ENCODE data around the gene ERC2.
A peak's percentile ranks its signal among the peaks of the same experiment; 100 is the strongest.

The ERC2 gene

GRCh38 chr3:55630280-55630920 is 837.9 kb downstream of the ERC2 start:
- H3K9ac ChIP-seq (ENCODE audit: low read depth in 1 of 2, low read length in 2 of 2) = no peak overlapping the region
- no peaks in the 10 kb centered on the region for H3K36me3 ChIP-seq (ENCODE audit: control insufficient read depth in 2 of 2, insufficient read depth in 2 of 2, low read length in 2 of 2)
- H3K27ac ChIP-seq (ENCODE audit: low read depth in 2 of 2, low read length in 2 of 2) = peak overlapping the region; percentile 45 to 75

DNA sequence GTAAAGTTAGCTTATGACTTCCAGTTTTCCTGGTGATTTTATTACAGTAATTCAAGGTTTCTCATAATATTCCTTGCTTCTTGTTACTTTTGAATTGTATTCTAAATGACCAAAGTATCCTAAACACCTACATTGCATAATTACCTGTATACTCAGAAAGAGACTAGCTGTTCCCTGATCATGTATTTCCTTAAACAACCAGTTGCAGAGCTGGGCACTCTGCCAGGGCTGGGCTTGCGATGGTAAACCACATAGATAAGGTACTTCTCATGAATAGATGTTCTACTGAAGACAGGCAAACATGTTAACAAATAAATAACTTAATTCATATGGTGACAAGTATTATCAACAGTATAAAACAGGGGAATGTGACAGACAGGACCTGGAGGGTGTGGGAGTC is 838.8 kb downstream of the ERC2 start:
- Histone ChIP-seq H3K4me1 (ENCODE audit: control insufficient read depth in 2 of 2, insufficient read depth in 2 of 2, low read length in 2 of 2) (peaks cover 10 to 14% of the 10 kb centered on the region in 2 donors), H3K27me3 (ENCODE audit: control insufficient read depth in 2 of 2, insufficient read depth in 2 of 2, low read length in 2 of 2) (no peaks in the 10 kb centered on the region), H3K36me3 (ENCODE audit: control insufficient read depth in 2 of 2, insufficient read depth in 2 of 2, low read length in 2 of 2) (no peaks in the 10 kb centered on the region), H3K9me3 (ENCODE audit: control insufficient read depth in 2 of 2, low read length in 2 of 2) (no peaks in the 10 kb centered on the region), H3K4me3 (ENCODE audit: low read length in 2 of 2) (no peak overlapping the region), H3K9ac (ENCODE audit: low read depth in 1 of 2, low read length in 2 of 2) (no peak overlapping the region), H3K27ac (ENCODE audit: low read depth in 2 of 2, low read length in 2 of 2) (peak overlapping the region; percentile 24 to 45)

More at GRCh38 chr3:55630280-55630920, 837.9 kb downstream of the ERC2 start:
- Histone ChIP-seq H3K4me1 (ENCODE audit: control insufficient read depth in 2 of 2, insufficient read depth in 2 of 2, low read length in 2 of 2) (peaks cover 10 to 14% of the 10 kb centered on the region in 2 donors), H3K4me3 (ENCODE audit: low read length in 2 of 2) (no peak overlapping the region), H3K27me3 (ENCODE audit: control insufficient read depth in 2 of 2, insufficient read depth in 2 of 2, low read length in 2 of 2) (no peaks in the 10 kb centered on the region), H3K9me3 (ENCODE audit: control insufficient read depth in 2 of 2, low read length in 2 of 2) (no peaks in the 10 kb centered on the region)

GRCh38 chr3:55626279-55626665 is 842.0 kb downstream of the ERC2 start:
- no peak overlapping the region for H3K9ac ChIP-seq (ENCODE audit: low read depth in 1 of 2, low read length in 2 of 2)
- no peak overlapping the region for H3K27ac ChIP-seq (ENCODE audit: low read depth in 2 of 2, low read length in 2 of 2)
- no peak overlapping the region for H3K4me3 ChIP-seq (ENCODE audit: low read length in 2 of 2)
- H3K4me1 ChIP-seq (ENCODE audit: control insufficient read depth in 2 of 2, insufficient read depth in 2 of 2, low read length in 2 of 2) = peaks cover 12 to 14% of the 10 kb centered on the region in 2 donors
- H3K27me3 ChIP-seq (ENCODE audit: control insufficient read depth in 2 of 2, insufficient read depth in 2 of 2, low read length in 2 of 2) = no peaks in the 10 kb centered on the region
- no peaks in the 10 kb centered on the region for H3K9me3 ChIP-seq (ENCODE audit: control insufficient read depth in 2 of 2, low read length in 2 of 2)
- no peaks in the 10 kb centered on the region for H3K36me3 ChIP-seq (ENCODE audit: control insufficient read depth in 2 of 2, insufficient read depth in 2 of 2, low read length in 2 of 2)

GRCh38 chr3:55624238-55624637 is 844.0 kb downstream of the ERC2 start:
- H3K4me3 ChIP-seq (ENCODE audit: low read length in 2 of 2) = no peak overlapping the region
- no peak overlapping the region for H3K27ac ChIP-seq (ENCODE audit: low read depth in 2 of 2, low read length in 2 of 2)
- H3K4me1 ChIP-seq (ENCODE audit: control insufficient read depth in 2 of 2, insufficient read depth in 2 of 2, low read length in 2 of 2) = peaks cover 6 to 9% of the 10 kb centered on the region in 2 donors
- H3K36me3 ChIP-seq (ENCODE audit: control insufficient read depth in 2 of 2, insufficient read depth in 2 of 2, low read length in 2 of 2) = no peaks in the 10 kb centered on the region
- H3K27me3 ChIP-seq (ENCODE audit: control insufficient read depth in 2 of 2, insufficient read depth in 2 of 2, low read length in 2 of 2) = no peaks in the 10 kb centered on the region
- H3K9me3 ChIP-seq (ENCODE audit: control insufficient read depth in 2 of 2, low read length in 2 of 2) = no peaks in the 10 kb centered on the region
- no peak overlapping the region for H3K9ac ChIP-seq (ENCODE audit: low read depth in 1 of 2, low read length in 2 of 2)

DNA sequence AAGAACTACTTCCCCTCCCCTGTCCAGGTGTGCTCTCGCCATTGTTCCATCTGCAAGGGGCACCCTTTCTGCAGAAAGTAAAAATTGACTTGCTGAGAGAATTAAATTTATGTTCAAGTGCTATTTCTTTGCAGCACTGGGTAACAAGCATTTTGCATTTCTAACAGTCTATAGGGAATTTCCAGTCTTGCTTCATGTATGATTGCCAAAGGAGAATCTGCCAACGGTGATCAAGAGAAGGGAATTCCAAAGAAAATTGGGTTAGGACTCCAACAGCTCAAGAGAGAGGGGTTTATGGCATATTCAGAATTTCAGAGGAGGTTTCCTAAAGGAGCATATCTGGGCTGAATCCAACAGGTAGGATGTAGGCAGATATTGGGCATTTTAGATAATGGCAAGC is 844.5 kb downstream of the ERC2 start:
- no peaks in the 10 kb centered on the region for H3K27me3 ChIP-seq (ENCODE audit: control insufficient read depth in 2 of 2, insufficient read depth in 2 of 2, low read length in 2 of 2)
- H3K27ac ChIP-seq (ENCODE audit: low read depth in 2 of 2, low read length in 2 of 2) = no peak overlapping the region
- no peaks in the 10 kb centered on the region for H3K9me3 ChIP-seq (ENCODE audit: control insufficient read depth in 2 of 2, low read length in 2 of 2)
- no peak overlapping the region for H3K9ac ChIP-seq (ENCODE audit: low read depth in 1 of 2, low read length in 2 of 2)
- no peaks in the 10 kb centered on the region for H3K36me3 ChIP-seq (ENCODE audit: control insufficient read depth in 2 of 2, insufficient read depth in 2 of 2, low read length in 2 of 2)
- H3K4me3 ChIP-seq (ENCODE audit: low read length in 2 of 2) = no peak overlapping the region
- peaks cover 4 to 6% of the 10 kb centered on the region in 2 donors for H3K4me1 ChIP-seq (ENCODE audit: control insufficient read depth in 2 of 2, insufficient read depth in 2 of 2, low read length in 2 of 2)

GRCh38 chr3:55622733-55623132 is 845.5 kb downstream of the ERC2 start:
- Histone ChIP-seq H3K27me3 (ENCODE audit: control insufficient read depth in 2 of 2, insufficient read depth in 2 of 2, low read length in 2 of 2) (no peaks in the 10 kb centered on the region), H3K9ac (ENCODE audit: low read depth in 1 of 2, low read length in 2 of 2) (no peak overlapping the region), H3K9me3 (ENCODE audit: control insufficient read depth in 2 of 2, low read length in 2 of 2) (no peaks in the 10 kb centered on the region), H3K36me3 (ENCODE audit: control insufficient read depth in 2 of 2, insufficient read depth in 2 of 2, low read length in 2 of 2) (no peaks in the 10 kb centered on the region), H3K4me1 (ENCODE audit: control insufficient read depth in 2 of 2, insufficient read depth in 2 of 2, low read length in 2 of 2) (peaks cover 6 to 8% of the 10 kb centered on the region in 2 donors), H3K4me3 (ENCODE audit: low read length in 2 of 2) (no peak overlapping the region), H3K27ac (ENCODE audit: low read depth in 2 of 2, low read length in 2 of 2) (no peak overlapping the region)

DNA sequence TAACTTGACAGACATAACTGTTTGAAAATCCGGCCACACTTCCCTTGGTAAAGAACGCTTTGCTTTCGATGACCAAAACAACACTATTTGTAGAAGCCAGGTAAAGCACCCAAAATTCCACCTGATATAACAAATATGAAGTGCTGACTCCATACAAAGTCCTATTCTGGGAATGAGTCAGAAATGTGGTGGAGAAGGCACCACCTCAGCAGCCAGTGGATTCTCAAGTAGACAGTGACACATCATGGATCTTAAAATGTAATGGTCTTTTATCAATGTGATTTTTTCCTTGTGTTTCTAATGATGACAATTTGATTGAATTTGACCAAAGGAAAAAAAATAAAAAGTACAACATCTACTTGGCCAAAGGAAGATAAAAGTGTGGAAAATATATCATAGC is 846.2 kb downstream of the ERC2 start:
- Histone ChIP-seq H3K9ac (ENCODE audit: low read depth in 1 of 2, low read length in 2 of 2) (no peak overlapping the region), H3K4me1 (ENCODE audit: control insufficient read depth in 2 of 2, insufficient read depth in 2 of 2, low read length in 2 of 2) (peaks cover 6 to 11% of the 10 kb centered on the region in 2 donors), H3K36me3 (ENCODE audit: control insufficient read depth in 2 of 2, insufficient read depth in 2 of 2, low read length in 2 of 2) (no peaks in the 10 kb centered on the region), H3K9me3 (ENCODE audit: control insufficient read depth in 2 of 2, low read length in 2 of 2) (no peaks in the 10 kb centered on the region), H3K27me3 (ENCODE audit: control insufficient read depth in 2 of 2, insufficient read depth in 2 of 2, low read length in 2 of 2) (no peaks in the 10 kb centered on the region), H3K27ac (ENCODE audit: low read depth in 2 of 2, low read length in 2 of 2) (no peak overlapping the region), H3K4me3 (ENCODE audit: low read length in 2 of 2) (no peak overlapping the region)

GRCh38 chr3:55621648-55622047 is 846.6 kb downstream of the ERC2 start:
- H3K9me3 ChIP-seq (ENCODE audit: control insufficient read depth in 2 of 2, low read length in 2 of 2) = no peaks in the 10 kb centered on the region
- H3K4me1 ChIP-seq (ENCODE audit: control insufficient read depth in 2 of 2, insufficient read depth in 2 of 2, low read length in 2 of 2) = peaks cover 6 to 11% of the 10 kb centered on the region in 2 donors
- H3K27ac ChIP-seq (ENCODE audit: low read depth in 2 of 2, low read length in 2 of 2) = no peak overlapping the region
- no peak overlapping the region for H3K9ac ChIP-seq (ENCODE audit: low read depth in 1 of 2, low read length in 2 of 2)
- H3K4me3 ChIP-seq (ENCODE audit: low read length in 2 of 2) = no peak overlapping the region
- H3K36me3 ChIP-seq (ENCODE audit: control insufficient read depth in 2 of 2, insufficient read depth in 2 of 2, low read length in 2 of 2) = no peaks in the 10 kb centered on the region
- H3K27me3 ChIP-seq (ENCODE audit: control insufficient read depth in 2 of 2, insufficient read depth in 2 of 2, low read length in 2 of 2) = no peaks in the 10 kb centered on the region

DNA sequence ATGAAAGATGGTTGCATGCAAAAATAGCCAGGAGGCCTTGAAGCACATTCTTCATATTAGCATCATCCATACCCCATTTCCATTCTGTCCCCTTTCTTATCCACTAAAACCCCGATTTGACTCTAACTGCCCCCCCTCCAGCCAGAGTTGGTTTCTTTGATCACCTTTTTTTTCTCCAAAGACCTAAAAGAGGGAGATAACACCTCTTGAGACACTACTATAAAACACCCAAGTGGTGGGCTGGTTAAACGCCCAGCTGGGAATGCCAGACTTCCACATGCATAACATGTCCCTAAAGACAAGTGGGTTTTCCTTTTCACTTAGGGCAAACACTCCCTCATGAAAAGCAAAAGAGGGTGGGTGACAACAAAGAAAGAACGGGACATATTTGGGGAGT is 847.2 kb downstream of the ERC2 start:
- no peak overlapping the region for H3K9ac ChIP-seq (ENCODE audit: low read depth in 1 of 2, low read length in 2 of 2)
- H3K4me3 ChIP-seq (ENCODE audit: low read length in 2 of 2) = no peak overlapping the region
- no peaks in the 10 kb centered on the region for H3K36me3 ChIP-seq (ENCODE audit: control insufficient read depth in 2 of 2, insufficient read depth in 2 of 2, low read length in 2 of 2)
- no peaks in the 10 kb centered on the region for H3K9me3 ChIP-seq (ENCODE audit: control insufficient read depth in 2 of 2, low read length in 2 of 2)
- no peaks in the 10 kb centered on the region for H3K27me3 ChIP-seq (ENCODE audit: control insufficient read depth in 2 of 2, insufficient read depth in 2 of 2, low read length in 2 of 2)
- no peak overlapping the region for H3K27ac ChIP-seq (ENCODE audit: low read depth in 2 of 2, low read length in 2 of 2)
- H3K4me1 ChIP-seq (ENCODE audit: control insufficient read depth in 2 of 2, insufficient read depth in 2 of 2, low read length in 2 of 2) = peaks cover 5 to 11% of the 10 kb centered on the region in 2 donors

DNA sequence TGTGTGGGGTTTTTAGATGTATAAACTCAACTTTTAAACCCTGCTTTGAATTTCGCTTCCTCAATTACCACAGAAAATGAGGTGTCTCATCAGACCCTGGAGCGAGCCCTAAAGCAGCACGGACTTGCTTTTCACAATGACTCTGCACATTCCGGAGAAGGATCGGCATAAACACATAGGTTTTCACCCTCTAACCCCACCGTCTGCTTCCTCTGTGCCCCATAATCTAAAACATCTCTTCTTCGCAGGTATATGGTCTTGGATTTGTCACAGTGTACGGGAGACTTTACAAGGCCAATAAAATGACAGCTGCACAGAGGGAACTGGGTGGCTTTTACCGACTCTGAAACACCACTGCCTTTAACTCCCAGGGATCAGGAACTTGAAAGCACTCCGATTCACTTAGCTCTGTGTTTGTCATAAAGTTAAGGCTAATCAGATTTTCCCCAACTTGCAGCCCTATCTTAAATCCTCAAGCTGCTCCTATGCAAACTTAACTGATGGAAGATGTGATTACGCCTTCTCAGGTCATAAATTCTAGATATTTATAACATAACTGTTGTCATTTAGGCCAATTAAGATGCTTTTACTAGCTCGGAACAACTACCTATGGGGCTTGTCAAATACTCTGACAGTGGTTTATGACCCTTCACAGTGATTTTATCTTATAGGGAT is 847.8 kb downstream of the ERC2 start:
- H3K27ac ChIP-seq (ENCODE audit: low read depth in 2 of 2, low read length in 2 of 2) = no peak overlapping the region

More for the DNA sequence above, 847.8 kb downstream of the ERC2 start:
- Histone ChIP-seq H3K9me3 (ENCODE audit: control insufficient read depth in 2 of 2, low read length in 2 of 2) (no peaks in the 10 kb centered on the region), H3K4me3 (ENCODE audit: low read length in 2 of 2) (no peak overlapping the region), H3K27me3 (ENCODE audit: control insufficient read depth in 2 of 2, insufficient read depth in 2 of 2, low read length in 2 of 2) (no peaks in the 10 kb centered on the region), H3K9ac (ENCODE audit: low read depth in 1 of 2, low read length in 2 of 2) (no peak overlapping the region), H3K4me1 (ENCODE audit: control insufficient read depth in 2 of 2, insufficient read depth in 2 of 2, low read length in 2 of 2) (peaks cover 4 to 11% of the 10 kb centered on the region in 2 donors), H3K36me3 (ENCODE audit: control insufficient read depth in 2 of 2, insufficient read depth in 2 of 2, low read length in 2 of 2) (no peaks in the 10 kb centered on the region)
